HepG2 (cell line): ENCODE data around the gene CTNND1. TPM values are rescaled to one million over a fixed set of nuclear protein-coding genes. Genes with fewer than 3 reads are reported as not detected.
A peak's percentile ranks its signal among the peaks of the same experiment; 100 is the strongest.

Experiments used
- ARNT2 ChIP-seq: sonication (generic); formaldehyde crosslinking; IDR thresholded peaks from 2 replicates; pipeline ENCODE4 v1.8.0; 2022; ENCODE audit warnings: mild to moderate bottlenecking, low read depth, missing genetic modification reagents, moderate library complexity
- DDIT3 ChIP-seq: sonication (generic); formaldehyde crosslinking; IDR thresholded peaks from 2 replicates; pipeline ENCODE4 v1.4.0; 2020; ENCODE audit warnings: mild to moderate bottlenecking, missing genetic modification reagents
- DMAP1 ChIP-seq: IDR thresholded peaks from 2 replicates; pipeline ENCODE4 v1.6.1; 2016
- GFI1 ChIP-seq: sonication (generic); formaldehyde crosslinking; IDR thresholded peaks from 2 replicates; pipeline ENCODE4 v1.5.0; 2020; ENCODE audit warnings: missing genetic modification reagents, mild to moderate bottlenecking, borderline replicate concordance
- GMEB2 ChIP-seq: IDR thresholded peaks from 2 replicates; pipeline ENCODE4 v1.6.1; 2016; ENCODE audit warnings: missing biosample characterization, missing genetic modification reagents, low read depth
- MLLT10 ChIP-seq: sonication (generic); formaldehyde crosslinking; IDR thresholded peaks from 2 replicates; pipeline ENCODE4 v1.4.0; 2020; ENCODE audit warnings: missing genetic modification reagents
- NR2F1 ChIP-seq, 2 experiments: fragments of 450-650 bp in 1 of 2; formaldehyde crosslinking in 1 of 2; IDR thresholded peaks; 2 replicates each; pipeline versions ENCODE4 v1.5.0 to v1.6.1; 2016 to 2020; ENCODE audit warnings: mild to moderate bottlenecking in 1 of 2, missing compliant biosample characterization in 1 of 2, missing genetic modification reagents in 1 of 2, moderate library complexity in 1 of 2
- PCBP1 ChIP-seq: fragments of 200-400 bp; formaldehyde crosslinking; IDR thresholded peaks from 2 replicates; pipeline ENCODE4 v1.6.1; 2017; ENCODE audit warnings: mild to moderate bottlenecking, low read depth, low read length, borderline replicate concordance
- RARA ChIP-seq: IDR thresholded peaks from 2 replicates; pipeline ENCODE4 v1.6.1; 2016; ENCODE audit warnings: missing genetic modification reagents, missing compliant biosample characterization
- RCOR2 ChIP-seq: IDR thresholded peaks from 2 replicates; pipeline ENCODE4 v1.6.1; 2016; ENCODE audit warnings: missing biosample characterization, missing genetic modification reagents
- RFXAP ChIP-seq: sonication (generic); formaldehyde crosslinking; IDR thresholded peaks from 2 replicates; pipeline ENCODE4 v1.4.0; 2020; ENCODE audit warnings: missing genetic modification reagents, borderline replicate concordance
- RORA ChIP-seq: sonication (generic); formaldehyde crosslinking; IDR thresholded peaks from 2 replicates; pipeline ENCODE4 v1.5.0; 2020; ENCODE audit warnings: mild to moderate bottlenecking, missing genetic modification reagents, moderate library complexity
- SNAPC4 ChIP-seq: sonication (generic); formaldehyde crosslinking; IDR thresholded peaks from 2 replicates; pipeline ENCODE4 v1.4.0; 2020; ENCODE audit warnings: mild to moderate bottlenecking, missing genetic modification reagents
- ZKSCAN5 ChIP-seq: sonication (generic); formaldehyde crosslinking; IDR thresholded peaks from 2 replicates; pipeline ENCODE4 v1.5.1; 2020; ENCODE audit warnings: mild to moderate bottlenecking, missing genetic modification reagents
- ZNF513 ChIP-seq: sonication (generic); formaldehyde crosslinking; conservative IDR thresholded peaks from 2 replicates; pipeline ENCODE4 v1.5.0; 2020; ENCODE audit warnings: missing genetic modification reagents
- ZNF644 ChIP-seq: IDR thresholded peaks from 2 replicates; pipeline ENCODE4 v1.6.1; 2016; ENCODE audit warnings: low read depth
- ZNF850 ChIP-seq: sonication (generic); formaldehyde crosslinking; conservative IDR thresholded peaks from 2 replicates; pipeline ENCODE4 v1.9.0; 2021; ENCODE audit warnings: mild to moderate bottlenecking, missing genetic modification reagents
- polyA plus RNA-seq, 8 experiments: library from polyadenylated mRNA; depleted of rRNA in 3 of 8; stranded (reverse) in 7 of 8; unstranded in 1 of 8; fragments of >200 nt; fragmentation: Illumina TruSeq in 4 of 8; extraction: Trizol in 4 of 8; gene quantifications; 2 replicates each; pipeline versions ENCODE4 v1.2.1 to v1.2.3, GENCODE V29; 2011 to 2016; ENCODE audit warnings: low read depth in 4 of 8, missing spikeins in 1 of 8, mixed read lengths in 1 of 8; ENCODE audit not compliant: insufficient read depth in 1 of 8
- total RNA-seq, 5 experiments: library from RNA; depleted of rRNA; stranded (reverse); fragments of >200 nt; fragmentation: Illumina TruSeq; extraction: Trizol; gene quantifications; 2 replicates each; pipeline ENCODE4 v1.2.3, GENCODE V29; 2016; ENCODE audit warnings: low read depth in 1 of 5

Gene CTNND1
- total and polyA plus RNA-seq, 2 of the 13 experiments (the other 11 are each of a cell fraction or from before 2014, with no cell fraction given), result 117 to 128 TPM

GRCh38 chr11:57712256-57713150, 49.1 kb upstream of the CTNND1 start, which contains the start of gene TMX2 (continued):
- TF ChIP-seq GMEB2 (CRISPR knock-in tag) (no peak), RCOR2 (CRISPR knock-in tag) (no peak), MLLT10 (CRISPR knock-in tag) (no peak), SNAPC4 (no peak), PCBP1 (no peak), DDIT3 (CRISPR knock-in tag) (no peak), ZNF850 (CRISPR knock-in tag) (no peak), RARA (CRISPR knock-in tag) (no peak), GFI1 (0 out of 2 replicates have a peak, but pooled peaks have one; percentile 28), ZNF513 (CRISPR knock-in tag) (no peak), NR2F1 (CRISPR knock-in tag; IDR thresholded peaks at IDR 0.05) (no peak), RORA (no peak), ZKSCAN5 (CRISPR knock-in tag) (no peak), DMAP1 (peak; percentile 87), ARNT2 (CRISPR knock-in tag) (no peak), RFXAP (CRISPR knock-in tag) (0 out of 2 replicates have a peak, but pooled peaks have one; percentile 23), ZNF644 (CRISPR knock-in tag) (no peak)
